ENCODE measurements around the gene TRIM2.

The TRIM2 gene

DNA sequence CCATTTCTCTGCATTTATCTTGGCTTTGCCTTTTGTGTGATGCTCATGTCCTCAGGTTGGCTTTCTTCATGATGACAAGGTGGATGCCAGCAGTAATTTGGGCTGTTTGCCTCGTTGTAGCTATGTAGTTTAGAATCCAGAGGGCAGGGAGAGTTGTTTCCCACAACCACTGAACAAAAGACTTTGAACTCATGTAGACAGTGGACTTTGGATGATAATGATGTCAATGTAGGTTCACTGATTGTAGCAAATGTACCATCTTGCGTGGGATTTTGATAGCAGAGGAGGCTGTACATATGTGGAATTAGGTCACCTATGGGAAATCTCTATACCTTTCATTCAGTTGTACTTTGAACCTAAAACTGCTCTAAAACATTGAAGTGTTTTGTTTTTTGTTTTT is 181.5 kb downstream of the TRIM2 start:
- DNase-seq (ENCODE audit: low read depth in 2 of 2) = no peak
- TF ChIP-seq CTCF (IDR thresholded peaks at IDR 0.05; ENCODE audit: low read depth, low read length) = no peak
- H3K4me3 ChIP-seq (replicated peaks in 1 of 2; ENCODE audit: low read depth in 2 of 2, low read length in 2 of 2) = no peak overlapping the region

GRCh38 chr4:153387981-153388380 is 183.7 kb downstream of the TRIM2 start:
- no peak for DNase-seq (ENCODE audit: low read depth in 2 of 2)
- no peak for TF ChIP-seq CTCF (IDR thresholded peaks at IDR 0.05; ENCODE audit: low read depth, low read length)
- H3K4me3 ChIP-seq (replicated peaks in 1 of 2; ENCODE audit: low read depth in 2 of 2, low read length in 2 of 2) = no peak overlapping the region

All from cardiac fibroblast (primary cell).